OCI-LY1 (cell line): Measurements from ENCODE around the gene AACS.

ENCODE experiments used
- CTCF ChIP-seq: fragments of 200-600 bp; sonication (generic), shearing (Covaris generic); IDR thresholded peaks from 2 replicates; pipeline ENCODE4 v1.5.1; 2017; ENCODE audit warnings: mild to moderate bottlenecking, antibody characterized with exemption, low read length, moderate library complexity, mixed read lengths
- EZH2 ChIP-seq: fragments of 200-600 bp; sonication (generic), shearing (Covaris generic); IDR thresholded peaks from 2 replicates; pipeline ENCODE4 v1.8.0; 2017; ENCODE audit warnings: borderline replicate concordance, mixed run types, mild to moderate bottlenecking, antibody characterized with exemption, low read length, moderate library complexity, mixed read lengths

- TF ChIP-seq CTCF, result no peak
- no peak for TF ChIP-seq EZH2
These were observed 100.8 kb downstream of the AACS start for GRCh38 chr12:125166041-125166440.
